UCSD-AML1 (cell line): ENCODE measurements around the gene ANO2.

Experiments
- DNase-seq: peaks from one replicate; lab custom pipeline; 2025; ENCODE audit not compliant: unreplicated experiment; lab: John Stamatoyannopoulos, UW

The ANO2 gene

DNA sequence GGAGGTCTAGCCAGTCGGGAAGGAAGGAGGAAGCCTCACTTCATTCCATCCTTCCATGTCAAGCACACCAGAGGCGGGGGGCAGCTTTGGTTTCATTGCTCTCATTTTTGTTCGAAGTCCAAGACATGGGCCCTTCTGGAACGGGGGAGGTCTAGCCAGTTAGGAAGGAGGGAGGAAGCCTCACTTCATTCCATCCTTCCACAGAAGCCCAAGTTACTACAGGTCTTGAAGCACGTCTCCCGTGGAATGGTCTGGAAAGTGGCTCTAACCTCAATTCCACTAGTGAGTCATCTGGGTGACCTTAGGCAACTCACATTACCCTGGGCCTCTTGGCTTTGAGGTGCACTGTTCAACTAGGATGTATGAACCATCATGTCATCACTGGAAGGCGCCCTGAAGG, 356.9 kb downstream of the ANO2 start:
- DNase-seq, result no peak

DNA sequence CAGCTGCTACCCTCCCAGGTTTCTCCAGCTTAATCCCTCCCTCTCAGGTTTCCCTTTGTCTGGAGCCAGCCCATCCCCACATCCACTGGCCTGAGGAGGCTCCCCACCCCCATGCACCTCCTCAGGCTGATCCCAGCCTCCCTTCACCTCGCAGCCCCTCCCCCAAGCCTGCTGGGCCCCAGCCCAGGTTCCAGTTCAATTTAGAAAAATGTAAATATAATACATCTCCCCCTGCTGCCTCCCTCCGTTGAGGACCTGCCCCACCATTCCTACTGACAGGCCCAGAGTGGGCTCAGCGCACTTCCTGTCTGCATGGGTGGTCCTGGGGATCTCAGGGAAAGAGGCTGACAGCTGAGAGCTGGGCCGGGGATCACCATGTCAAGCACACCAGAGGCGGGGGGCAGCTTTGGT, 357.3 kb downstream of the ANO2 start:
- no peak for DNase-seq

DNA sequence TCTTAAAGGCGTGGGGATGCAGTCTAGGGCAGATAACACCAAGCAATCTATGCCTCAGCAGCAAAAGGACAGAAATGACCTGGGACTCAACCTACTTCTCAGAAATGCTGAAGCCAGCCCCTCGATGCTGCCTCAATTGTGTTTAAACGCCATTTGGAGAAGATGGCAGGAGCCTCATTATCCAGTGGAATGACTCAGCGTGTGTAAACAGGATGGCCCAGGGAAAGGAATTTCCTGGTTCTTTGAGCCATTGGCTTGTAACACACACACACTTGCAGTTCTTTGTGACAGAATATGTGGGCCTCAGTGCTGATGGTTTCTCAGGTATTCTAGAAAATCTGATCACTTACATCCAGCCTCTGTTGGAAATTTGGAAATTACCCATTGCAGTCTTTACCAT, 358.9 kb downstream of the ANO2 start:
- DNase-seq, result no peak

DNA sequence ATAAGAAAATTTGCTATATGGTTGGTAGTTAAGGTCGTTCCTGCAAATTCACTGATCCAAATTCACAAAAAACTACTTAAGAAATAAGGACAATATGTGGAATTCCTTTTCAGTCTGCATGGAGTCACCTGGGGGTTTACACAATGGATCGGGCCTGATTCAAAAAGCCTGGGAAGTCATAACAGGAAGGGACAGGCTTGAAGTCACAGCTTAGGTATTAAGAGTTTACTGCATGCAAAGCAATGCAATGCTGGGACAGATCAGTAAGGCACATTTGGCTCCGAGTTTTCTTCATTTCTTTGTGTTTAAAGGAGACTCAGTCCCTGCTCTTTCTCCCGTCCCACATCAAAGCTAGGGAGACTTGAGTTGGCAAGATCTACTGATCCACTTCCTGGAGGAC, 359.9 kb downstream of the ANO2 start:
- no peak for DNase-seq

DNA sequence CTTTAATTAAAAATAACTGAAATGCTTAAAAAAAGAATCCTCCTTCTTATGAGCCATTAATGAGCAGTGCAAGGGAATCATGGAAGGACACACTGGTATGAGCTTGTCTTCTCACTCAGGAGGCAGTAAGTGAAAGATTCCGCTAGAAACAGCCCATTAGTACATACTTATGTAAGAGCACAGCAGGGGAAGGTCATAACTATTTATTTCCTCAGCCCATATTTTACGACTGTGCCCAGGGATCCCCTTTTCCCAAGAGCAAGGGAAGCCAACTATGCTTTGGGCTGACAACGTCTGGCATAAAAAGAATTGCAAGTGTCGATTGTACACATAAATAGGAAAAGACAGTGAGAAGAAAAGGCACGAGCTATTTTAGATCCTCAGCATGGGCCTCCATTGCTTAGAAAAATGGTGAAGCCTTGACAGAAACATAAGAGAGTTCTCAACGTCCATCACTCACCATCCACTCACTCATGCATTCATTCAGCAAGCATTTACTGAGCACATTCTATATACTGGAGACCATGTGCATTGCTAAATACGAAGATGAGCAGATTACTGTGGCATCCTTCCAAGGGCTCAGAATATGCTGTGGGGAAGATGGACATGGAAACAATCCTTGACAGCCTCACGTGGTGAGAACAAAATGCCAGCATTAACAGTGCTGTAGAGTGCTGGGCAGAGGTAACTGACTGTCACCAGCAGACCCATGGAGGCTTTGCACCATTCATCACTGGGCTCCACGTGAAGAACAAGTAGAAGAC, 360.5 kb downstream of the ANO2 start:
- DNase-seq, result no peak

DNA sequence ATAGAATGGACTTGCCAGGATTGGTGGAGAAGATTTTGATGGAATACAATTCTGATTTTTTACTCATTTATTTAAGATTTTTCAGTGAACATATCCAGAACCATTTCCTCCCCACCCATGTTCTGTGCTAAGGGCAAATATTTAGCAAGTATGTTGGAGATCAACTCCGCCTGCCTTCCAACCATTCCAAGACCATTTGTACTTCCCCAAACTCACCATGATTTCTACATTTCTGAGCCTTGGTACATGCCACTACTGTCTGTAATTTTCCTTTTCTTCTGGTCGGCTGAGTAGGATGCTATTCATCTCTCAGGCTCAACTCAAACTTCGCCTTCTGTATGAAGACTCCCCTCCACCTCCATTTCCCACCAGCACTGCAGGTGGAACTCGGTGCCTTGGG, 362.5 kb downstream of the ANO2 start:
- no peak for DNase-seq

DNA sequence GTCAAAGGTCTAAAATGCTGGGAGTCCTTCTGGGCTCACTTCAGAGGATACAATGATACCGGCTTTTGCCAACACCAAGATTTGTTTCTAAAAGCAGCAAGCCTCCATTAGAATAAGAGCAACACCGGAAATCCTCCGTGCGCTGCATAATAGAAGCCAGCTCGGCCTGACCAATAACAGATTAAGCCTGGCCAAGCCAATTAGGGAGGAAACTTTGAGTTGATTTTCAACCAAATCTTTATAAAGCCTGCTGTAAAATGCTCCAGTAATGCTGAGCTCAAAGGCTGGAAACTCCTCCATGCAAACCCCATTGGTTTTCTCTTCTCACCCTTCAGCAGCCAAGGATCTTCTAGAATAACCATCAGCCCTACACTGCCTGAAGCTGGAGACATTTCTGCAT, 363.0 kb downstream of the ANO2 start:
- no peak for DNase-seq

DNA sequence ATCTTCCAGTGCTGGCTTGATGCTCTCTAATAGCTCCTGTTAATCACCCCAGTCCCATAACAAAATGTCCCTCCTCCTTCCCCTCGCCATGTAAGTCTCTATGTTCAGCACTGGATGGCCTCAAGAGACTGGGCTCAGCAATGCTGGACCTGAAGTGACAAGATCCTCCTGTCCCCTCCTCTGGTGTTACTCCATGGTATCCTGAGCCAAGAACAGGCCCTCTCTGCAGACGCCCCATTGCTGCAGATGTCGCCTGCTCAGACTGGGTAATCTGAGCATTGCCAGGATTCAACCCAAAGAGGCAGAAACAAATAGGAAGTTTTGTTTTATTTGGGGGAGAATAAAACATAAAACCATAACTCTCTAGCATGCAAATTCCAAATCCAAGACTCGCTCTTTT, 363.4 kb downstream of the ANO2 start:
- DNase-seq, result no peak

DNA sequence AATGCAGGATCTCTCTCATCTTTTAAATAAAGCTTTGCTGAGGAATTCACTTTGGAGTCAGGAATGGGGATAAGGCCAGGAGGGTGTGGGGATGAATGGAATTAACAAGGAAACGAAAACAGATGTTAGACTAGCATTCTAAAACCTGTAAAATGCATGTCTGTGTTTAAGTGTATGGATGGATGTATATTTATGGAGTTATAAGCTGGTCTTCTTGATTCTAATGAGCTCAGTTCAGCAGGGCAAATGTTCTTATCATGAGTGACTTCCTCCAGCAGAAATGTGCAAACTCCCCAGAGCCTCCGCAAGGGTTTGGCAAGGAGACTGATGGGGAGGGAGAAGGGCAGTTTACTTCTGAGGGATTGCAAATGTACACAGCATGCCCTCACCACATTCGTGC, 364.0 kb downstream of the ANO2 start:
- DNase-seq, result no peak

DNA sequence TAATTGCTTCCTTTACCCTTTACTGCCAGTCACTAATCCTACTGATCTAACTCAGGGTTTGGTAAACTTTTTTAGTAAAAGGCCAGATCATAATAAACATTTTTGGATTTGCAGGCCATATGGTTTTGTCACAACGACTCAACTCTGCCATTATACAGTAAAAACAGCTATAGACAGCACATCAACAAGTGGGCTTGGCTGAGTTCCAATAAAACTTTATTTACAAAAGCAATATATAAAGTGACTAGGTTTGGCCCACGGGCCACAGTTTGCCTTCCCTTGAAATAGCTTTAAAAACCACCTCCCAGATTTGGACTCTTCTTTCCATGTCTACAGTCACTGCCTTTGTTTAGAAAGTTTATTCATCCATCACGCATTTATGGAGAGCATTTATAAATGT, 366.3 kb downstream of the ANO2 start:
- DNase-seq, result no peak

DNA sequence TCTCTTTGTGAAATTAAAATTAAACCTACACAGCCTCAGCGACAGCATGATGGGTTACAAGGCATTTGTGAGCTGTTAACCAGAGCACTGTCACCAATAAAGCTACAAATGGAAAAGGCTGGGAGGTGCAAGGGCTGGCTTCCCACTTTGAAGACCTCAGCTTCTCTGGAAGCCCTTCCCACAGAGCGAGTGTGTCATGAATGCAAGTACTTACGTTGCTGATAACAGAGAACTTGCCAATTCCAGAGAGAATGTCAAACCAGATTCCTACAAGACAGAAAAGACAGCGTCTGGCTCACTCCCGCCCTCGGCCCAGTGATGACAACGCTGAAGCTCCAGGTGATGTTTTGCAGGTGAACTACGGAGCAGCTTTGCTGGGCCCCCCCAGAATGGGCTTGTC, 367.3 kb downstream of the ANO2 start:
- DNase-seq, result no peak

DNA sequence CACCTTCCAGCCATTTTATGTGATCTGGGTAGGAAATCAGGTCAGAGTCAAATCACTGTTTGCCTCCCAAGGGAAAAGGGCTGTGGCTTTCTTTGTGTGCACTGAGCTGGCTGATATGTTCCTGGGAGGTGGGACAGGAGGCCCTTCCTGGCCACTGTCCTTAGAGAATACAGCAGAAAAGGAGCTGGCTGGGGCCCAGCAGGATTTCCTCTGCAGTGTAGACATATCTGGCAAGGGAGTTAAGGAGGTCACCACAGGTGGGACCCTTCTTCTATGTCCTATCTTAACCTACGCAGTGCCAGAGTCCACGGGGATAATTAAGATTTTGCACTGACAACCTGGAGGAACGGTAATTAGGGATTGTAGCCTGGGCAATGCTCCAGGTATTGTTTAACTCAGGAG, 367.8 kb downstream of the ANO2 start:
- no peak for DNase-seq

DNA sequence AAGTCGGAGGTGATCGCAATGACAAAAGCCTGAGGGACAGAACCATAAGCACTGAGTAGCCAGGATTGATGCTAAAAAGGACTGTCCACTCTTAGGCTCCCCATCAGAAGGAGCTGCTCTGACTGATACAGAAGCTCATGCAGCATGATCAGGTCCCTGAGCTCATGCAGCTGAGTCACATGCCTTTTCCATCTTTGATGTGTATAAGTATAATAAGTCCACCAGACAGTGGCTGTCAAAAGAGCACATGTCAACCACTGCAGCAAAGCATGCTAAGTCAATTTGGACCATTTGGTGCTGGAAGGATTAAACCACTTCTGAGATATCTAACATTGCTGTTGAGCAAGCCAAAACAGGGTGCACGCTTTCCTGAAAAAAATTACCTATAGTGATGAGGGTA, 369.1 kb downstream of the ANO2 start:
- no peak for DNase-seq

DNA sequence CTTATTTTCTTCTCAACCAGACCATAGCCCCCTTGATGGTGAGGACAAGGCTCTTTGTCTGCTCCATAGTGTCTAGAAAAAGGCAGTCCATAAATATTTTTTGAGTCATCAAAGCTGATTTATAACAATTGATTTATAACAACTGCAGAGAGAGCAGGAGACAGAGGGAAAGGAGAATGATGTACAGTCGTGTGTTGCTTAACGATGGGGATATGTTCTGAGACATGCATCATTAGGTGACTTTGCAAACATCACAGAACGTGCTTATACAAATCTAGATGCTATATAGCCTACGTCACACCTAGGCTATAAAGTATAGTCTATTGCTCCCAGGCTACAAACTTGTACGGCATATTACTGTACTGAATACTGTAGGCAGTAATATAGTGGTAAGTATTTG, 369.8 kb downstream of the ANO2 start:
- DNase-seq, result no peak

DNA sequence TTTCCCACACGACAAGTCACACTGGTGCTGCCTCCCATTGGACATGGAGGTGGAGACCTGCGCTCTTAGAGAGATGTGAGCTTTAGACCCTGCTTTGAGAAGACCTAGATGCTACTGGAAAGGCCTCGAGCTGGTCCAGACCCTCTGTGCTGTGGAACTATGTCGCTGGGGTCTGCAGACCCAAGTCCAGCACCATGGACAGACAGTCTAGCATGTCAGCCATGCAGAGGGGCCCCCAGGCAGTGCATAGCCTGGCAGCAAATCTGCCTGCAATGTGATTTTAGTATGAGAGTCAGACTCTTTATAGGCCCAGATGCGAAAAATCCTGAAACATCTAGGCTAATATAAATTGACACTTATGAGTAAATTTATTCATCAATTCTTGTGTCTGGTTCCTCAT, 371.7 kb downstream of the ANO2 start:
- DNase-seq, result no peak

DNA sequence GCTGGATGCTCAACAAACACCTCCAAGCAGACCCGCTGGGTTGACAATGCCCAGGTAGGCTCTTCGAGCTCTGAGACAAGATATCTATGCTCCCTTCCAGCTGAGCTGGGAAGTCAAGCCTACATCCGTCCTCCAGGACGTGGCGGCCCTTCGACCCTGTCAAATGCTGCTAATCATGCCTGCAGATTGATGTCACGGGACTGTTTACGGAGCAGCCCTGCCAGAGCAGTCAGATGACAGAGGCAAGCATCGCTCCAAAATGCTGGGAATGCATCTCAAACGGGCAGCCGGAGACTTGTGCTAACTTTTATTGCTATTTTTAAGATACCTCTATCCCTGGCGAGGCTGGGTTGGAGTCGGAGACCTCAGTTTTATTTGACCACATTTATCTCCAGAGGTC, 373.9 kb downstream of the ANO2 start:
- DNase-seq, result no peak

DNA sequence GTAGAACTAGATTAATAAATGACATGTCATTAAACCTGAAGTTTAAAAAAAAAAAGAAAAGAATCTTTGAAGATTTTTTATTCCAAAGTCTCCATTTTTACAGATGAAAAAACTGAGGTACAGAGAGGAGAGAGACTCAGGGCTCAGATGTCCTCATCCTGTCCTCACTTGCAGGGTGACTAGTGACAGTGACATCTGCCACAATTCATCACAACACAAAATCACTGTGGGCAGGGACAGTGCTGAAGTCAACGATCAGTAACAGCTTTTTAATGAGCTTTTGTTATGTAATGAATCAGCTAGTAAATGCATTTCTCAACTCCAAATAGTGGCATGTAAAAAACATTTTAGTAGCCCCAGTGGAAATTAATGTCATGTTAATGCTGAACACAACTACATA, 374.6 kb downstream of the ANO2 start:
- DNase-seq, result no peak

DNA sequence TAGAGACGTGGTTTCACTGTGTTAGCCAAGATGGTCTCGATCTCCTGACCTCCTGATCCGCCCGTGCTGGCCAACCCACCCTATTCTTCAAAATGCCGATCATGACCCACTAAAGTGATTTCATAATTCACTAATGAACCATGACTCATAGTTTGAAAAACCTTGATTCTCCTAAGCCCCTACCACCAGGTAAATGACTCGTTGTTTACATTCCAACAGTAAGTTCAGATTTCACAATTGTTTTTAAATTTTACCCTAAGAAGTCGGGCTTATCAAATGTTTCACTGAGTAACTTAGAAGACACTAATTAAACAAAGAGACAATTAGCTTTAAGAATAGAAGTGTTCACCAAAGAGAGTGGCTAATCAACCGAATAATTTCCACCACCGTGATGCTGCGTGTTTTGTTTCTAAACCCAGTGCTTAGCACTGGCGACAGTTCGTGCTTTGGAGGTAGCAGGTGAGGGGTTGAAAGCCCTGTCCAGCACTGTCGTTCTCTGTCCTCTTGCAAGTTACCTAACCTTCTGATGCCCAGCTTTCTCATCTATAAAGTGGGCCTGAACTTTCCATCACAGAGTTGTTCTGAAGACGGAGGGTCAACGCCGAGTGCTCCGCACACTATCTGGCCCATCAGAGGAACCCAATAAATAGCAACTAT, 376.6 kb downstream of the ANO2 start:
- DNase-seq, result no peak

DNA sequence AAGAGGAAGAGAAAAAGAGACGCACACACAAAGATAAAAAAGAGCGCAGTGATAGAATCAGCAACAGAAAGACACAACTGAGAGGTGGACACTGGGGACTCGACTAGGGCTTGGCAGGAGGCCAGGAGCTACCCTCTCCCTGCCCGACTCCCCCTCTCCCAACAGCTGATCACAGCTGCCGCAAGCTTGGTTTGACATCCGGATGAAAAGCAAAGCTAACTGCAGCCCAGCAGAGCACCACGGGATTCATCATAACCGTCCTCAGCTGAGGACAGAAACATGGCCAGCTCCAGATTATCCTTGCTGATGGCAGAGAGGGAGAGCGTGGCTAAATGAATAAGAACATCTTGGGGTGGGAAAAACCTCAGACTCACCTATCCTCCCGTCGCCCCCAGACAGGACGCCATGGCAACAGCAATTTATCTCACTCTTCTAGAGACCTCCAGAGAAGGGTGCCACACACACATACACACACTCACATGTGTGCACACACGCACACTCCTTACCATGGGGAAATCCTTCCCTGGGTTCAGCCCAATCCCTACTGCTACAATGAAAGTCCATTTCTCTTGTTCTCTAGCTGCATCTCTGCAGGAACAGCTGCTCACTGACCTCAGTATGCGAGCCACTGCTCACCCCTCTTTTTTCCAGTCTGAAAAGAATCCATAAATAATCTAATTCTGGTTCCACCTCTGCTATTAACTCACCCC, 377.9 kb downstream of the ANO2 start:
- no peak for DNase-seq

DNA sequence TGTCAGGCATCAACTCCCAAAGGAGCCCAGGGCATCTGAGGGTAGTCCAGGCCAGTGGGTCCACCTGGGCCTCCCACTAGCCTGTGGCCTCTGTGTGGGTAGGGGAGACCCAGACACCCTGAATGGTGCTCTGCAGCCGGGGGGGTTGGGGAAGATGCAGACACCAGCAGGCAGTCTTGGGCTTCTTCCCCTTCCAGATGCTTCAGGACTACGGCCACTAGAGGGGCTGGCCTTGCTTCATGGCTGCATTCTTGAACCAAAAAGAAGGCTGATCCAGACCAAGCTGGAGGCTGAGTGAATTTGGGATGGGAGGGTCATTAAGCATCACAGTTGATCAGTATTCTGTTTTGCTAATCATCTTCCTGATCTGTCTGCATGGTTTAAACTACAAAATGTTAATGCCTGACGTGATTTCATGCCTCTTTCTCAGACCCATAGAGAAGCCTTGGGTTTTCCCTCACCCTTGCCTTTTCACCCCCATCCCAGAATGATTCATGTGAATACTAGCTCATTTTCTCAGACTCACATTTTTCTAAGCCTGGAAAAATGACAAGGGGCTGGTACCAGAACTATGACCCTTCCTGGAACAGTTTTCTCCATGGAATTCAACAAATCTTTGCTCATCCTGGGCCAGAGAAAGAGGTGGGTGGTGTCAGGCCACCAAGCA, 379.0 kb downstream of the ANO2 start:
- DNase-seq, result no peak

DNA sequence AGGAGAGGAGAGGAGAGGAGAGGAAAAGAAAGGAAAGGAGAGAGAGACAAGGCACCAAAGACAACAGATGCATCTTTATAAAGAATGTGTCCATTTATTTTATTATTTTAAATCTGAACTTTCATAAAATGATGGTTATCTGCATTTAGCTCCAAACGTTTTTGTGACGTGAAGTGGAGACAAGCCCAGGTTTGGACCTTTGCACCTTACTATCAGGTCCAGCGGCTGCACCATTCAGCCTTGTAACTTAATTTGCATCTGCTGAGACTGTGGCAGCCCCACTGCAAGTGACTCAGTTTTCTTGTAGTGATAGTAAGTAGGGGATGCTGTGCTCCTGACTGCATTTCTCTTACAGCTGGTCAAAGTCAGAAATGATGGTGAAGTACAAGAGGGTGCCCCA, 382.5 kb downstream of the ANO2 start:
- DNase-seq, result no peak

DNA sequence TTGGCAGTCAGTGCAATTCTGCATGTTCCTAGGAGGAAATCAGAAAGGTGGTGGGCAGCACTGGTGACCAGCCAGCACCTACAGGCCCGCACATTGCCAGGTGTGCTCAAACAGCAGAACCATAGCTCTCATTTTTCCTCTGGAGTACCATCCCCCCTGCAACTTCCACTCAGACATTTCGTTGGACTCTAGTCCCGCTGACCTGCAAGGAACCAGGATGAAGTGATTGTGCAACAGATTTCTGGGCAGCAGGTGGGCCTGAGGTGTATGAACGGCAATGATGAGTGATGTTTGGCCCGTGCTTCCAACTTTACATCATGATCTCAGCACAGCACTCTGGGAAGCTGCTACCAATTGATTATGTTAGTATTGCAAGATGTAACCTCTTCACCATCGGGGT, 383.2 kb downstream of the ANO2 start:
- DNase-seq, result no peak
